BE2C (cell line): ENCODE measurements around the gene WWC2.

Source experiments
- DNase-seq: peaks from one replicate; pipeline ENCODE4 v3.0.0-alpha.2; 2020
- H3K27me3 ChIP-seq: fragments of 250-450 bp; sonication (Bioruptor Pico); 2 replicates; pipeline ENCODE4 v1.5.1; 2020; ENCODE audit warnings: mild to moderate bottlenecking
- H3K36me3 ChIP-seq: fragments of 250-450 bp; sonication (Bioruptor Pico); 2 replicates; pipeline ENCODE4 v1.5.1; 2020; ENCODE audit warnings: mild to moderate bottlenecking
- H3K4me1 ChIP-seq: fragments of 250-450 bp; sonication (Bioruptor Pico); 2 replicates; pipeline ENCODE4 v1.5.1; 2020
- H3K4me3 ChIP-seq: 2 replicates; pipeline ENCODE4 v1.5.1; 2011; ENCODE audit warnings: low read depth, low read length
- H3K9me3 ChIP-seq: fragments of 250-450 bp; sonication (Bioruptor Pico); 2 replicates; pipeline ENCODE4 v1.5.1; 2020
- TF ChIP-seq, protein P1 (sequence below): IDR thresholded peaks from 2 replicates; pipeline ENCODE4 v1.5.1; 2012; ENCODE audit warnings: mild to moderate bottlenecking, low read depth, low read length

The WWC2 gene

GRCh38 chr4:183082053-183082452, 17.0 kb upstream of the WWC2 start:
- no peaks in the 10 kb centered on the region for H3K36me3 ChIP-seq
- H3K4me3 ChIP-seq: no peak overlapping the region
- TF ChIP-seq, protein P1, sequence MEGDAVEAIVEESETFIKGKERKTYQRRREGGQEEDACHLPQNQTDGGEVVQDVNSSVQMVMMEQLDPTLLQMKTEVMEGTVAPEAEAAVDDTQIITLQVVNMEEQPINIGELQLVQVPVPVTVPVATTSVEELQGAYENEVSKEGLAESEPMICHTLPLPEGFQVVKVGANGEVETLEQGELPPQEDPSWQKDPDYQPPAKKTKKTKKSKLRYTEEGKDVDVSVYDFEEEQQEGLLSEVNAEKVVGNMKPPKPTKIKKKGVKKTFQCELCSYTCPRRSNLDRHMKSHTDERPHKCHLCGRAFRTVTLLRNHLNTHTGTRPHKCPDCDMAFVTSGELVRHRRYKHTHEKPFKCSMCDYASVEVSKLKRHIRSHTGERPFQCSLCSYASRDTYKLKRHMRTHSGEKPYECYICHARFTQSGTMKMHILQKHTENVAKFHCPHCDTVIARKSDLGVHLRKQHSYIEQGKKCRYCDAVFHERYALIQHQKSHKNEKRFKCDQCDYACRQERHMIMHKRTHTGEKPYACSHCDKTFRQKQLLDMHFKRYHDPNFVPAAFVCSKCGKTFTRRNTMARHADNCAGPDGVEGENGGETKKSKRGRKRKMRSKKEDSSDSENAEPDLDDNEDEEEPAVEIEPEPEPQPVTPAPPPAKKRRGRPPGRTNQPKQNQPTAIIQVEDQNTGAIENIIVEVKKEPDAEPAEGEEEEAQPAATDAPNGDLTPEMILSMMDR: no peak
- H3K4me1 ChIP-seq: no peaks in the 10 kb centered on the region
- H3K9me3 ChIP-seq: no peaks in the 10 kb centered on the region
- H3K27me3 ChIP-seq: no peaks in the 10 kb centered on the region
- no peak for DNase-seq

DNA sequence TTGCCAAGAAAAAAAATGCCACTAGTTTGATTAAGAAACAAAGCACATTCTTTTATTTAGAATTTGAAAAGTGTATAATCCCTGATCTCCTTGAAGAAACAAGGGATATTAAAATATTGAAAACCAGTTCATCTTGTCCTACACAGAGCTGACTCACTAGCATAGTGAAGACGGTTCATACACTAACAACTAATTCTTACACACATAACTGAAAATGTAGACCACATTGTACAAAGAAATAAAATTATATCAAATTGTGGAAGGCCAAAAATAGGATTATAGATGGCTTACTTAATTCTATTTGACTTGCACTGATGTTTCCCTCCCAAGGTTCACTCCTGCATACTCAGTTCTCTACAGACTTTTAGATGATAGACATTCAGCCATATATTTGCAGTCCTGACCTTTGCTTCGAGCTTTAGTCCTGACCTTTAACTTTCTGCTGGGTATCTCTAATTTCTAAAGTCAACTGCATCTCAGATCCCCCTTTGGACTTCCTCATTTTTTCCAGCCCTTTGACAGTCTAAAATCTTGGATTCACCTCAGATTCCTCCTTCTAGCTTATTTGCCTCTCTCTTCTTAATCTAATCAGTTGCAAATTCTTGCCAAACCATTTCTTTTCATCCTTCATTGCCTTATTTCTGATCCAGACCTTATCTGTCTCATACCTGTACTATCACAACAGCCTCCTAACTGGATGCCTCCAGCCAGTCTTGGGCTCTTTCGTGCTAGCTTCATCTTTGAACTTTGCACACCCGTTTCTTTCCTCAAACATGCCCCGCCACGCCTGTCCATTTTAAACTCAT, 4.5 kb upstream of the WWC2 start:
- Histone ChIP-seq H3K9me3 (no peaks in the 10 kb centered on the region), H3K4me1 (no peaks in the 10 kb centered on the region), H3K27me3 (no peaks in the 10 kb centered on the region), H3K36me3 (no peaks in the 10 kb centered on the region), H3K4me3 (no peak overlapping the region)
- no peak for DNase-seq
- TF ChIP-seq, protein P1: no peak

- H3K4me3 ChIP-seq: no peak overlapping the region
- H3K36me3 ChIP-seq: no peaks in the 10 kb centered on the region
- H3K4me1 ChIP-seq: no peaks in the 10 kb centered on the region
- H3K9me3 ChIP-seq: no peaks in the 10 kb centered on the region
- no peaks in the 10 kb centered on the region for H3K27me3 ChIP-seq
- no peak for DNase-seq
- TF ChIP-seq, protein P1: no peak
Observed at GRCh38 chr4:183095199-183095512, 3.9 kb upstream of the WWC2 start.

- DNase-seq: no peak
- no peaks in the 10 kb centered on the region for H3K9me3 ChIP-seq
- H3K4me3 ChIP-seq: no peak overlapping the region
- H3K4me1 ChIP-seq: no peaks in the 10 kb centered on the region; the same call in 1 of the 2 replicates
- no peaks in the 10 kb centered on the region for H3K27me3 ChIP-seq
- TF ChIP-seq, protein P1: no peak
- H3K36me3 ChIP-seq: no peaks in the 10 kb centered on the region
Observed at GRCh38 chr4:183096276-183096965, 2.6 kb upstream of the WWC2 start.

DNA sequence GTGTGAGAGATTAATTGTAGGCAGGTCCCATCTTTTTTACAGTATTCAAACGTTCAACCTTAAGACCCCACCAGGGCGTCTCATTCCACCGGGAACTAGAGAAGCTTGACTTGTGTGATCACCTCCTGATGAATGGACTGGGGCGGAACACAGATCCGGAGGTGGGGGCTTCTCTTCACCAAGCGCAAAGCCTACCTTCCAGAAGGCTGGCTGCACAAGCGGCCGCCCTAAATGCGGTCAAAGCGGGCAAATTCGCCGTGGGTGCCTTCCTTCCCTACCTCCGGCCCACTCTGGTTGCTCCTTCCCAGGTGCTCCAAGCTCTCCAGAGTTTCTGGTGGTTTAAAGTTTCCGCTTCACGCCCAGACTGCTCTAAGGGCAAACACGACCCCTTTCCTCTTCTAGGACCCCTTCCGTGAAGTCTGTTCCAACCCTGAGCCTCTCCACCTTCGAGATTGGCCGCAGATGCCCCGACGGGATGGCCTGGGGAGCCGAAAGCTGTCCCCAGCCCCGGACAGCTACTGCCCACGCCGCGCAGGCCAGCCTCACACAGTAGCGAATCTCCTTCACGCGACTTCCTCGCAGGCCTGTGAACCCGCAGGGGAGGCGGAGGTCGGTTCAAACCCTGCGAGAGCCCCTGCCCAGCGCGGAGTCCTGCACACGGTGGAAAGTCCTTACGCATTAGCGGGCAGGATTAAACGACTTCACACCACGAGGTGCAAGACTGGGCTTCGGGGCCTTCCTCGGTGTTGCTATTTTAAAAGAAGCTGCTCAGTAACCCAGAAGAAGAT, 1.6 kb upstream of the WWC2 start:
- TF ChIP-seq, protein P1: no peak
- Histone ChIP-seq H3K9me3 (no peaks in the 10 kb centered on the region), H3K27me3 (no peaks in the 10 kb centered on the region), H3K36me3 (no peaks in the 10 kb centered on the region), H3K4me1 (no peaks in the 10 kb centered on the region; the same call in 1 of the 2 replicates), H3K4me3 (no peak overlapping the region)
- no peak for DNase-seq
